Tibial nerve (tissue), 4 donors: ENCODE measurements around the gene ABLIM3.
A peak's percentile ranks its signal among the peaks of the same experiment; 100 is the strongest.

Experiments used
- CTCF ChIP-seq, 5 experiments: fragments of 200-600 bp in 3 of 5; fragments of 450-650 bp in 2 of 5; sonication (generic) in 3 of 5; IDR thresholded peaks; one replicate each; pipeline ENCODE4 v1.5.1; 2016 to 2019; ENCODE audit warnings: antibody characterized with exemption in 5 of 5, mild to moderate bottlenecking in 3 of 5, moderate library complexity in 2 of 5
- EP300 ChIP-seq, 2 donors: sonication (generic); formaldehyde crosslinking; IDR thresholded peaks; one replicate each; pipeline ENCODE4 v1.6.1; 2017; ENCODE audit warnings: antibody characterized with exemption in 2 of 2, mild to moderate bottlenecking in 1 of 2
- POLR2A ChIP-seq, 2 donors: fragments of 450-650 bp; IDR thresholded peaks; one replicate each; pipeline ENCODE4 v1.6.1; 2017; ENCODE audit warnings: antibody characterized with exemption in 2 of 2, mild to moderate bottlenecking in 2 of 2, moderate library complexity in 2 of 2

GRCh38 chr5:149130121-149130914, 11.0 kb upstream of the ABLIM3 start:
- peak in 3 of 5 experiments; percentile 15 to 22 (median 20) for TF ChIP-seq CTCF (IDR thresholded peaks at IDR 0.05)
- no peak for TF ChIP-seq POLR2A (IDR thresholded peaks at IDR 0.05)
- TF ChIP-seq EP300 (IDR thresholded peaks at IDR 0.05), result no peak
